T-helper 17 cell (primary cell): ENCODE measurements around the gene FHIT. TPM values are rescaled to one million over a fixed set of nuclear protein-coding genes. Genes with fewer than 3 reads are reported as not detected.

Source experiments
- ATAC-seq: fragments of 150-1000 bp; cut with Tn5 transposase; 2 replicates; pipeline ENCODE4 v1.10.0; 2021; ENCODE audit warnings: mild to moderate bottlenecking, moderate library complexity
- DNase-seq, 3 donors: peaks; one replicate each; pipeline versions ENCODE4 v3.0.0 to v3.0.0-alpha.2; 2020 to 2021
- H3K9me3 ChIP-seq: one replicate; pipeline ENCODE4 v1.7.0; 2013; ENCODE audit warnings: low read length, mild to moderate bottlenecking; ENCODE audit not compliant: control insufficient read depth, poor library complexity, severe bottlenecking
- H3K27ac Mint-ChIP-seq: one replicate; pipeline ENCODE4 v1.8.0; 2022; ENCODE audit warnings: mild to moderate bottlenecking, moderate library complexity, mixed read lengths
- H3K27me3 Mint-ChIP-seq: one replicate; pipeline ENCODE4 v1.8.0; 2022; ENCODE audit warnings: mixed read lengths
- H3K36me3 Mint-ChIP-seq: one replicate; pipeline ENCODE4 v1.8.0; 2022; ENCODE audit warnings: low read depth, mixed read lengths
- H3K4me1 Mint-ChIP-seq: one replicate; pipeline ENCODE4 v1.8.0; 2022; ENCODE audit warnings: mild to moderate bottlenecking, mixed read lengths
- H3K4me3 Mint-ChIP-seq: one replicate; pipeline ENCODE4 v1.8.0; 2022; ENCODE audit warnings: mild to moderate bottlenecking, moderate library complexity, mixed read lengths
- total RNA-seq, 4 donors: library from RNA in 2 of 4; stranded (reverse) in 2 of 4; gene quantifications; one replicate each; pipeline ENCODE4 v1.2.3 and lab custom pipeline; 2022 to 2026

The FHIT gene
- total RNA-seq, 2 donors from 2014 or later = 18.8 to 28.6 TPM

GRCh38 chr3:60393946-60394345, 857.3 kb downstream of the FHIT start:
- no peak overlapping the region for H3K27ac Mint-ChIP-seq
- no peaks in the 10 kb centered on the region for H3K9me3 ChIP-seq
- no peaks in the 10 kb centered on the region for H3K27me3 Mint-ChIP-seq
- no peaks in the 10 kb centered on the region for H3K36me3 Mint-ChIP-seq
- ATAC-seq (no peak), DNase-seq (no peak)
- H3K4me3 Mint-ChIP-seq = no peak overlapping the region
- no peaks in the 10 kb centered on the region for H3K4me1 Mint-ChIP-seq

GRCh38 chr3:60392501-60392900, 858.8 kb downstream of the FHIT start:
- ATAC-seq (no peak), DNase-seq (no peak)
- H3K9me3 ChIP-seq = no peaks in the 10 kb centered on the region
- Mint-ChIP-seq H3K4me1 (no peaks in the 10 kb centered on the region), H3K36me3 (no peaks in the 10 kb centered on the region), H3K27ac (no peak overlapping the region), H3K4me3 (no peak overlapping the region), H3K27me3 (no peaks in the 10 kb centered on the region)

GRCh38 chr3:60391292-60391691, 860.0 kb downstream of the FHIT start:
- H3K27ac Mint-ChIP-seq = no peak overlapping the region
- H3K36me3 Mint-ChIP-seq = no peaks in the 10 kb centered on the region
- no peaks in the 10 kb centered on the region for H3K27me3 Mint-ChIP-seq
- no peaks in the 10 kb centered on the region for H3K4me1 Mint-ChIP-seq
- H3K9me3 ChIP-seq = no peaks in the 10 kb centered on the region
- no peak for DNase-seq
- H3K4me3 Mint-ChIP-seq = no peak overlapping the region
- no peak for ATAC-seq

GRCh38 chr3:60388731-60389130, 862.5 kb downstream of the FHIT start:
- Mint-ChIP-seq H3K36me3 (no peaks in the 10 kb centered on the region), H3K27me3 (no peaks in the 10 kb centered on the region), H3K4me1 (no peaks in the 10 kb centered on the region), H3K4me3 (no peak overlapping the region), H3K27ac (no peak overlapping the region)
- ATAC-seq = no peak
- DNase-seq = no peak
- H3K9me3 ChIP-seq = no peaks in the 10 kb centered on the region

- no peak for ATAC-seq
- no peak for DNase-seq
- H3K9me3 ChIP-seq = no peaks in the 10 kb centered on the region
- Mint-ChIP-seq H3K4me3 (no peak overlapping the region), H3K27ac (no peak overlapping the region), H3K36me3 (no peaks in the 10 kb centered on the region), H3K27me3 (no peaks in the 10 kb centered on the region), H3K4me1 (peaks cover 2% of the 10 kb centered on the region)
Observed at GRCh38 chr3:60386306-60386705, 864.9 kb downstream of the FHIT start.

- no peak overlapping the region for H3K27ac Mint-ChIP-seq
- H3K27me3 Mint-ChIP-seq = no peaks in the 10 kb centered on the region
- DNase-seq (no peak), ATAC-seq (no peak)
- no peak overlapping the region for H3K4me3 Mint-ChIP-seq
- no peaks in the 10 kb centered on the region for H3K36me3 Mint-ChIP-seq
- H3K4me1 Mint-ChIP-seq = peaks cover 2% of the 10 kb centered on the region
- H3K9me3 ChIP-seq = no peaks in the 10 kb centered on the region
Observed at GRCh38 chr3:60384341-60384740, 866.9 kb downstream of the FHIT start.

- ATAC-seq (no peak), DNase-seq (no peak)
- H3K27ac Mint-ChIP-seq = no peak overlapping the region
- H3K4me3 Mint-ChIP-seq = no peak overlapping the region
- H3K9me3 ChIP-seq = no peaks in the 10 kb centered on the region
- H3K4me1 Mint-ChIP-seq = peaks cover 2% of the 10 kb centered on the region
- no peaks in the 10 kb centered on the region for H3K36me3 Mint-ChIP-seq
- H3K27me3 Mint-ChIP-seq = no peaks in the 10 kb centered on the region
Observed at GRCh38 chr3:60383345-60383744, 867.9 kb downstream of the FHIT start.

GRCh38 chr3:60366486-60366885, 884.8 kb downstream of the FHIT start:
- Mint-ChIP-seq H3K4me1 (no peaks in the 10 kb centered on the region), H3K4me3 (no peak overlapping the region), H3K27me3 (no peaks in the 10 kb centered on the region), H3K27ac (no peak overlapping the region), H3K36me3 (no peaks in the 10 kb centered on the region)
- no peak for DNase-seq
- ATAC-seq = no peak
- H3K9me3 ChIP-seq = no peaks in the 10 kb centered on the region

- no peak overlapping the region for H3K4me3 Mint-ChIP-seq
- no peaks in the 10 kb centered on the region for H3K27me3 Mint-ChIP-seq
- no peaks in the 10 kb centered on the region for H3K4me1 Mint-ChIP-seq
Observed at GRCh38 chr3:60365360-60365759, 885.9 kb downstream of the FHIT start.

GRCh38 chr3:60364475-60364874, 886.8 kb downstream of the FHIT start:
- Mint-ChIP-seq H3K36me3 (no peaks in the 10 kb centered on the region), H3K4me1 (no peaks in the 10 kb centered on the region), H3K27me3 (no peaks in the 10 kb centered on the region), H3K4me3 (no peak overlapping the region), H3K27ac (no peak overlapping the region)
- no peak for DNase-seq
- no peak for ATAC-seq
- H3K9me3 ChIP-seq = no peaks in the 10 kb centered on the region

More at GRCh38 chr3:60365360-60365759, 885.9 kb downstream of the FHIT start:
- DNase-seq (no peak), ATAC-seq (no peak)
- Mint-ChIP-seq H3K27ac (no peak overlapping the region), H3K36me3 (no peaks in the 10 kb centered on the region)
- H3K9me3 ChIP-seq = no peaks in the 10 kb centered on the region

GRCh38 chr3:60363817-60364216, 887.4 kb downstream of the FHIT start:
- Mint-ChIP-seq H3K4me1 (no peaks in the 10 kb centered on the region), H3K4me3 (no peak overlapping the region), H3K27me3 (no peaks in the 10 kb centered on the region), H3K27ac (no peak overlapping the region), H3K36me3 (no peaks in the 10 kb centered on the region)
- no peak for ATAC-seq
- no peaks in the 10 kb centered on the region for H3K9me3 ChIP-seq
- no peak for DNase-seq

- no peaks in the 10 kb centered on the region for H3K27me3 Mint-ChIP-seq
- DNase-seq (no peak), ATAC-seq (no peak)
Observed at GRCh38 chr3:60355825-60356224, 895.4 kb downstream of the FHIT start.

GRCh38 chr3:60351481-60351880, 899.8 kb downstream of the FHIT start:
- no peak overlapping the region for H3K27ac Mint-ChIP-seq
- no peaks in the 10 kb centered on the region for H3K36me3 Mint-ChIP-seq
- ATAC-seq (no peak), DNase-seq (no peak)
- H3K4me3 Mint-ChIP-seq = no peak overlapping the region
- H3K4me1 Mint-ChIP-seq = no peaks in the 10 kb centered on the region
- H3K27me3 Mint-ChIP-seq = no peaks in the 10 kb centered on the region
- H3K9me3 ChIP-seq = no peaks in the 10 kb centered on the region

More at GRCh38 chr3:60355825-60356224, 895.4 kb downstream of the FHIT start:
- Mint-ChIP-seq H3K4me1 (no peaks in the 10 kb centered on the region), H3K27ac (no peak overlapping the region), H3K36me3 (no peaks in the 10 kb centered on the region), H3K4me3 (no peak overlapping the region)
- H3K9me3 ChIP-seq = no peaks in the 10 kb centered on the region

GRCh38 chr3:60344340-60344739, 906.9 kb downstream of the FHIT start:
- no peak for DNase-seq
- H3K36me3 Mint-ChIP-seq = no peaks in the 10 kb centered on the region
- ATAC-seq = no peak
- H3K9me3 ChIP-seq = no peaks in the 10 kb centered on the region
- no peak overlapping the region for H3K4me3 Mint-ChIP-seq
- no peaks in the 10 kb centered on the region for H3K27me3 Mint-ChIP-seq
- no peak overlapping the region for H3K27ac Mint-ChIP-seq
- H3K4me1 Mint-ChIP-seq = no peaks in the 10 kb centered on the region

GRCh38 chr3:60343831-60344230, 907.4 kb downstream of the FHIT start:
- Mint-ChIP-seq H3K27me3 (no peaks in the 10 kb centered on the region), H3K36me3 (no peaks in the 10 kb centered on the region), H3K27ac (no peak overlapping the region), H3K4me3 (no peak overlapping the region), H3K4me1 (no peaks in the 10 kb centered on the region)
- DNase-seq (no peak), ATAC-seq (no peak)
- no peaks in the 10 kb centered on the region for H3K9me3 ChIP-seq
